Activated CD8-positive, alpha-beta memory T cell treated with anti-CD3 and anti-CD28 coated beads, Interleukin-2, amount 50 U/mL, for 1 hour (primary cell): ENCODE data around the gene KCNS1.

Source experiments
- DNase-seq: peaks from one replicate; pipeline ENCODE4 v3.0.0-alpha.2; 2020; ENCODE audit errors: extremely low read depth

KCNS1 gene

DNA sequence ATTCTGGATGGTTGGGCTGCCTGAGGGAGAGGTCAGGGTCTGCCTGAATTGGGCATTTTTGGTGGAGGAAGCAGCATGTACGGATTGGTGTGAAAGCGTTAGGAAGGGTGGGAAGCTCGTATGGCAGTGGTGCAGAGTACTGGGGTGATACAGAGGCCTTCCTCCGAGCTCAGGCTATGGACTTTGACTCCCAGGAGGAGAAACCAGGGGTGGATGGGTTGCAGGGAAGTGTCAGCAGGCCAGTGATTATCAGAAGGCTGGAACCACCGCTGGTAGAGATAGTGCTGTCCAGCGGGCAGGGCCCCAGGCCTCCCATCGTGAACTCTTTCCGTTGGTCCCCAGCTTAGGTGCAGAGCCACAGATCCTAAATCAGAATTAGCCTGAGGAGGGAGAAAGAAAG lies 8.7 kb upstream of the KCNS1 start:
- no peak for DNase-seq

GRCh38 chr20:45105317-45105716 lies 4.4 kb upstream of the KCNS1 start:
- DNase-seq, result no peak

DNA sequence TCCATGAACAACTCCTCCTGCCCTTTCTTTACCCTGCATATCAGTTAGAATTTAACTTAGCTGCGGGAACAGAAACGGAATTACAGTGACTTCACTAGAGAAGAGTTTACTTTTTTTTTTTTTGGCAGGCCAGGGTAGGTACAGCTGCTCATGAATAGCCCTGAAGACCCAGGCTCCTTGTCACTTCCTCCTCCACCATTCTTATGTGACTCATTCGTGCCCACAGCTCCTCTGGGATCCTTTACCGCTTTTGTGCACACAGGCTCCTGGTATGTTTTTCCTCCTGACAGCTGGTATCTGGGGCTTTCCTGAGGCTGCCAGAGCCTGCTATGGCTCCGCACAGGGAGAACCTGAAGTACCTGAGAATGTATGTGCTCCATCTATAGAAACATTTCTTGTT lies 3.9 kb upstream of the KCNS1 start:
- DNase-seq, result no peak

GRCh38 chr20:45103072-45103471 lies 2.1 kb upstream of the KCNS1 start:
- DNase-seq, result no peak

GRCh38 chr20:45101333-45101850 lies 465 bp upstream of the KCNS1 start:
- no peak for DNase-seq

GRCh38 chr20:45098103-45098773 lies 2.7 kb downstream of the KCNS1 start:
- DNase-seq, result no peak

DNA sequence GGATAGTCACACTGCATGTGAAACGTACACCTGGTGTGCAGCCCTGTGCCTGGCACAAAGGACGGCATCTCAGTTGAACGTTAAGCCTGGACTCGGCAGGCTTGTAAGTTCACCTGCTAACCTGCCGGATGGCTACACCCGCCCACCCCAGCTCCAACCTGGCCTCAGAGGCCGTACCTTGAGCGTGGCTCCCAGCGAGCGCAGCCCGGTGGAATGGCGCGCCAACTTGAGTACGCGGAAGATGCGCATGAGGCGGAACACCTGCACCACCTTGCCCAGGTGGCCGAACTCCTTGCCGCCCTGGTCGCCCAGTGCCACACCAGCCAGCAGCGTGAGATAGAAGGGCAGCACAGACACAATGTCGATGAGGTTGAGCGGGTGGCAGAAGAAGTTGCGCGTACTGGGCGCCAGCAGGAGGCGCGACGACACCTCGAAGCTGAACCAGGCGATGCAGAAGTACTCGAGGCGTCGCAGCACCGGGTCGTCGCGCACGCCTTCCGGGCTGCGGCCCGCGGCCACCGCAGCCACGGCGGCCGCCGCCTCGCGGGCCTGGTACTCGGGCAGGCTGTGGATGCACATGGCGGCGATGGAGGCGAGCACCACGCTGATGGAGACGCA lies 3.3 kb downstream of the KCNS1 start:
- DNase-seq, result no peak

DNA sequence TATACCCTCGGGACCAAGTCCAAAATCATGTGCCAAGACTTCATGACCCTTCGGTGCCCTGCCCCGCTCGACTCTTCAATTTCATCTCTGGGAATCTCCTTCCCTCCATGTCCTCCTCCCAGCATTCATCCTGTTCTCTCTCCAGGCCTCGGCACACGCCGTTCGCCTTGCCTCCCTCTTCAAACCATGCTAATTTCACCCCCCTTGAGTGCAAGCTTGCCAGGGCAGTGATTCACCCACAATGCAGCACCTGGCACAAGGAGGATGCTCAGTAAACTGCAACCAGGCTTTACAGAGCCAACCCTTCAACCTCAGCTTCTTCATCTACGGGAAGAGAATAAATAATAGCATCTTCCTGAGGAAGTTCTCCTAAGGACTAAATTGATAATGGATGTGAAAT lies 4.1 kb downstream of the KCNS1 start:
- DNase-seq, result no peak

DNA sequence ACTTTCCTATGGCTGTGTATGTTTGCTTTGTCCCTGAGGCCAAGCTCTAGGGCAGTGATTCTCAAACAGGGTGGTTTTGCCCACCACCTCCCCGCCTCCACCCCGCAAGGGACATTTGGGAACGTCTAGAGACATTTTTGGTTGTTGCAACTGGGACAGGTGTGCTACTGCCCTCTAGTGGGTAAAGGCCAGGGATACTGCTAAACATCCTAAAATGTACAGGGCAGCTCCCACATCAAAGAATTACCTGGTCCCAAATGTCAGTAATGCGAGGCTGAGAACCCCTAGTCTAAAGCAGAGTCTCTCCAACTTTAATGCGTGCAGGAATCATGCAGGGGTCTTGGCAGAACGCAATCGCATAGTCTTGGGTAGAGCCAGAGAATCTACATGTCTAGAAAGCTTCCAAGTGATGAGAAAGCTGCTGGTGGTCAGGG lies 5.1 kb downstream of the KCNS1 start:
- DNase-seq, result peak; percentile 32

GRCh38 chr20:45094864-45095574 lies 5.9 kb downstream of the KCNS1 start:
- no peak for DNase-seq

GRCh38 chr20:45094201-45094600 lies 6.7 kb downstream of the KCNS1 start:
- DNase-seq, result no peak

- DNase-seq, result no peak
Observed at GRCh38 chr20:45092898-45093297, 8.0 kb downstream of the KCNS1 start.

GRCh38 chr20:45091366-45091765 lies 9.6 kb downstream of the KCNS1 start:
- DNase-seq, result no peak

DNA sequence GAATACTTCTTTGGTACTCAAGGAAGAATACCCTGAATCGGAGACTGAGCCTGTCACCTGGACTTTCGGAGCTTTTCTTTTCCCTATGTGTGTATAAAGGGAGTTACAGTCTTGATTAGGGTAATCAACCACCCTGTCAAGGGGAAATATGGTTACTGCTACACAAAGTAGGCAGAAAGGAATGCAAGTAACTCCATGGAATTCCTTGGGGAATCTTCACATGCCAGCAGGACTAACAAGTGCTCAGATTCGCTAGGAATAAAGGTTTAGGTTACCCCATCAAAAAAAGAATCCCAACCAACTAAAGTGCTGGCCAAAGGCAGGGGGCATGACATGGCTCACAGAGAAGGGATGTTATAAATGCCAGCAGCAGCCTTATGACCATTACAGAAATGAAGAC lies 10.4 kb downstream of the KCNS1 start:
- DNase-seq, result no peak

GRCh38 chr20:45088247-45088646 lies 12.7 kb downstream of the KCNS1 start:
- DNase-seq, result no peak

DNA sequence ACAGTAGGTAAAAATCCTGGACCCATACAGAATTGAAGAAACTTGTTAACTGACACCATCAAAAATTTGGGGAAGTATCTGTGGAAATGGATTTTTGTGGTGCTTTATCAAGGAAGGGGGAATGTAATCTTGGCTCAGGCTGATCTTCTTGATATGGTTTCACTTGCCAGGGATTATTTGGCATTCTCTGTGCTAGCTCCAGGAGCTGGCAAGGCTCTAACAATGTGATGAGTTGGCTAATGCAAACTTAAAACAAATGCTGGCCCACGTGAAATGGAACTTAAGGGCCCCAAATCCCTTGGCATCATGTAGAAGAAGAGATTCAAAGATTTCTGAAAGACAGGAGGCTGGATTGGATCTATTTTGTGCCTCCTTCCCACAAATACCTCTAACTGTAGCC lies 13.1 kb downstream of the KCNS1 start:
- DNase-seq, result no peak

DNA sequence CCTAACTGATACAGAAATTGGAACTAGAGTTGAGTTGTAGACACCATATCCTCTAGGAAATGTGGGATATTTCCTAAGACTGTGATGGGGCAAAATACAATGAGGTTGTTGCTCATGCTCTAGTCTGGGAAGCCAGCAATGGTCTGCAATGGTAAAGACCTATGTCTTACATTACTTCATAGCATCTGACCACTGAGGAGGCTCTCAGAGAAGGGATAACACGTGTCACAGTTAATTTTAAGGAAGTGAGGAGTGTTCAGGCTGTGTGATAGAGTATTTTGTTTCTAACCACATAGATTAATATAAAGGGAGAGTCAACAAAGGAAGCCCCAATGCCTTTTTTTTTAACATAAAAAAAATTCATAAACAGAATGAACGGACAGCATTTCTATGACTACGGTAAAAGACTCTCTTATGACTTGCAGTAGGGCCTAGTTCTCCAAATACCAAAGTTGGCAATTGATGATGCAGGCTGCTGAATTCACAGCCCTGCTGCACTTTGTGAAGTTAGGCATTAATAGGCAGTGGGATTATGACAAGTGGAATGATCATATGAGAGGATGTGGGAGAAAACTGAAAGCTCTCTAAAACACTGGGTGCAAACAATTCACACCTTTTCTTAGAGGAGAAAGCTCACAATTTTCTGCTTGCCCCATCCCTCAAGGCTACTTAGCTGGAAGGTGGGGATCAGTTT lies 13.7 kb downstream of the KCNS1 start:
- no peak for DNase-seq

- DNase-seq, result no peak
Observed at GRCh38 chr20:45085867-45086266, 15.1 kb downstream of the KCNS1 start.

- no peak for DNase-seq
Observed at GRCh38 chr20:45085289-45085688, 15.6 kb downstream of the KCNS1 start.

DNA sequence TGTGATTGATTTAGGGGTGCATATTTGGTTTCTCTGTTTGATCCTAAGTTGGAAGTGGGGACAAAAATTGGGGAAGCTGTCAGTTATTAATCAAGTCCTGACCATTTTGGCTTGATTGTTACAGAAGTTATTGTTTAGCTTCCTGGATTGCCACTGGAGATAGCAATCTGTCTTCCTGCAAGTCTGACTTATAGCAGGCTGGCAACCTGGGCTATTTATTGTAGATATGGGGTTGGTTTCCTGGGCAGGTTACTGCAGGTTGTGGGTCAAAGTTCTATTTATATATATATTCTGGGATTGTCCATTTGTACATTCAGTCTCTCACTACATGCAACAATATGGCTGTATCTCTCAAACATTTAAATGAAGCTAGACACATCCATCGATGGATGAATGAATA lies 17.8 kb downstream of the KCNS1 start:
- no peak for DNase-seq

DNA sequence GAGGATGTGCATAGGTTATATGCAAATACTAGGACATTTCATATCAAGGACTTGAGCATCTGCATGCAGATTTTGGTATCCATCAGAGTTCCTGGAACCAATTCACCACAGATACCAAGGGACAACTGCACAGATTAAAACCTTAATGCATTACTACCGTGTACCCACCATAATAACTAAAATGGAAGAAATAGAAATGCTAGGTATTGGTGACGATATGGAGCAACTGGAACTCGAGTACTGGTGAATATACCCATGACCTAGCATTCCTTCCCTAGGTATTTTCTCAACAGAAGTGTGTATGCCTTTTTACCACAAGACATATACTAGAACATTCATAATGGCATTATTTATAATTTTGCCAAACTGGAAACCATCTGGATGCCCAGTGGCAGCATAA lies 18.5 kb downstream of the KCNS1 start:
- DNase-seq, result no peak

- no peak for DNase-seq
Observed at GRCh38 chr20:45080867-45081624, 19.9 kb downstream of the KCNS1 start.
